ENCODE measurements around the gene CDC5L. TPM values are rescaled to one million over a fixed set of nuclear protein-coding genes. Genes with fewer than 3 reads are reported as not detected.
A peak's percentile ranks its signal among the peaks of the same experiment; 100 is the strongest.

The CDC5L gene
- total RNA-seq, 1 experiment from 2014 or later = 22.6 TPM

GRCh38 chr6:44373051-44373450, 14.5 kb upstream of the CDC5L start:
- DNase-seq (ENCODE audit: low read depth) = no peak

- DNase-seq (ENCODE audit: low read depth) = peak; percentile 46
These were observed 13.7 kb upstream of the CDC5L start for GRCh38 chr6:44373787-44374186.

GRCh38 chr6:44375071-44375470, 12.4 kb upstream of the CDC5L start:
- DNase-seq (ENCODE audit: low read depth) = no peak

- DNase-seq (ENCODE audit: low read depth) = no peak
These were observed 10.0 kb upstream of the CDC5L start for GRCh38 chr6:44377484-44377883.

GRCh38 chr6:44377971-44378370, 9.5 kb upstream of the CDC5L start:
- no peak for DNase-seq (ENCODE audit: low read depth)

- no peak for DNase-seq (ENCODE audit: low read depth)
These were observed 5.8 kb upstream of the CDC5L start for GRCh38 chr6:44381739-44382138.

GRCh38 chr6:44386364-44386928, 1.1 kb upstream of the CDC5L start:
- no peak for DNase-seq (ENCODE audit: low read depth)

GRCh38 chr6:44386929-44387345, 569 bp upstream of the CDC5L start:
- peak; percentile 9 for DNase-seq (ENCODE audit: low read depth)

- no peak for DNase-seq (ENCODE audit: low read depth)
These were observed 605 bp downstream of the CDC5L start for GRCh38 chr6:44388135-44388487.

GRCh38 chr6:44388887-44389286, 1.4 kb downstream of the CDC5L start:
- no peak for DNase-seq (ENCODE audit: low read depth)

- DNase-seq (ENCODE audit: low read depth) = no peak
These were observed 2.7 kb downstream of the CDC5L start for GRCh38 chr6:44390158-44390683.

GRCh38 chr6:44395501-44395900, 8.0 kb downstream of the CDC5L start:
- no peak for DNase-seq (ENCODE audit: low read depth)

GRCh38 chr6:44396968-44397367, 9.5 kb downstream of the CDC5L start:
- no peak for DNase-seq (ENCODE audit: low read depth)

- DNase-seq (ENCODE audit: low read depth) = no peak
These were observed 10.1 kb downstream of the CDC5L start for GRCh38 chr6:44397424-44398164.

- DNase-seq (ENCODE audit: low read depth) = no peak
These were observed 12.5 kb downstream of the CDC5L start for GRCh38 chr6:44399991-44400390.

GRCh38 chr6:44400572-44400971, 13.1 kb downstream of the CDC5L start:
- DNase-seq (ENCODE audit: low read depth) = no peak

- DNase-seq (ENCODE audit: low read depth) = no peak
These were observed 13.6 kb downstream of the CDC5L start for GRCh38 chr6:44401138-44401537.

GRCh38 chr6:44404022-44404714, 16.7 kb downstream of the CDC5L start:
- no peak for DNase-seq (ENCODE audit: low read depth)

- no peak for DNase-seq (ENCODE audit: low read depth)
These were observed 17.2 kb downstream of the CDC5L start for GRCh38 chr6:44404715-44405099.

GRCh38 chr6:44407951-44408670, 20.6 kb downstream of the CDC5L start:
- no peak for DNase-seq (ENCODE audit: low read depth)

GRCh38 chr6:44409207-44409794, 21.8 kb downstream of the CDC5L start:
- no peak for DNase-seq (ENCODE audit: low read depth)
